Measurements from ENCODE around the gene PHACTR2.
"Not testable (repeated sequence)": the region's sequence is repeated elsewhere in the genome, so short reads cannot be mapped to it uniquely, and the experiment has no call there.

The PHACTR2 gene

DNA sequence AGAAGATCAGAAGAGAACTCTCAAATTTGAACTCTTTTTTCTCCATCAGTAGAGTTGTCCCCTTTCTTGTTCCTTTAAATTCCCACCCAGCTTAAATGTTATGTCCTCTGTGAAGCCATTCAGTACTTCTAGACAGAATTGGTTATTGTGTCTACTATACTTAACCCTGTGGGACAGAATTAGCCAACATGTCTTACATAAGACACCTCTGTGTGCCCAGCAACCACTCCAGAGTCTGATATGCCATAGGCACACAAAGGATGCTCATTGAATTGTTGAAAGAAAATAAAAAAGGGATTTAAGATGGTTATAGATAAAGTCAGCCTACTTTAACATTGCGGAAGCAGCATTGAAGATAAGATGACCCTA, 88.4 kb downstream of the PHACTR2 start:
- DNase-seq (ENCODE audit: low read depth): no peak

GRCh38 chr6:143767433-143767832, 89.7 kb downstream of the PHACTR2 start:
- no peak for DNase-seq (ENCODE audit: low read depth)

DNA sequence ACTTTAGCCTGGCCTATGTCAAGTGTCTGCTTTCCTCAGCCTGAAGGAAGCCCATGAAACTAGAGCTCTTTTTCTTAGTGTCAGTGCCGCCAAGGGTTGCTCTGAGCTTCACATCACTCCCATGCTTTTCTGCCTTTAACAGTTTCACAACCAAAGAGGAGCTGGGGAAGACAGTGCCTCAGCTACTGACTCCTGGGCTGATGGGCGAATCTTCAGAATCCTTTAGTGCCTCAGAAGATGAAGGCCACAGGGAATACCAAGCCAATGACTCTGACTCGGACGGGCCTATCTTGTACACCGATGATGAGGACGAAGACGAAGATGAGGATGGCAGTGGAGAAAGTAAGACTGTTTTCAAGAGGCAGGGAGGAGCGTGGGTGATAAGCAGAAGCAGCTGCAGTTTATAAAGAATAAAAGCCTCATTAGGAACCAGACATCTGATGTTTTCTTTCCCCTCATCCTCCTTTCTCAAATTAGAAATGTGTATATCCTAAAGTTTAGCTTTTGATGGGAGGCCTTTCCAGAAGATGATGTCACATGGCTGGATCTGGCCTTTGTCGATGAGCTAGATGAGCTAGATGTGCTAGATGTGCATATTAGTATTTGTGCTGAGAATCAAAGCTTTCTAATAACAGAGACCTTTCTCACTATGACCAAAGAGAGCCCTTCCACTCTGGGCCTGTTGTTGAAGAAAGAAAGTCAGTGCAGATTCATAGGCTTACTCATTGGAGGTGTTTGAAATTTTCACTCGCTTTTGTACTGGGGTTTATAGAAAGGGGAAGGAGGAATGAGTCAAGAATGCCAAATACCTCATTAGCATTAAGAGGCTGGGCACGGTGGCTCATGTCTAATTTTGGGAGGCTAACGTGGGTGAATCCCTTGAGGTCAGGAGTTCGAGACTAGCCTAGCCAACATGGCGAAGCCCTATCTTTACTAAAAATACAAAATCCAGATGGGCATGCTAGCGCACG, 94.6 kb downstream of the PHACTR2 start:
- DNase-seq (ENCODE audit: low read depth): no peak

DNA sequence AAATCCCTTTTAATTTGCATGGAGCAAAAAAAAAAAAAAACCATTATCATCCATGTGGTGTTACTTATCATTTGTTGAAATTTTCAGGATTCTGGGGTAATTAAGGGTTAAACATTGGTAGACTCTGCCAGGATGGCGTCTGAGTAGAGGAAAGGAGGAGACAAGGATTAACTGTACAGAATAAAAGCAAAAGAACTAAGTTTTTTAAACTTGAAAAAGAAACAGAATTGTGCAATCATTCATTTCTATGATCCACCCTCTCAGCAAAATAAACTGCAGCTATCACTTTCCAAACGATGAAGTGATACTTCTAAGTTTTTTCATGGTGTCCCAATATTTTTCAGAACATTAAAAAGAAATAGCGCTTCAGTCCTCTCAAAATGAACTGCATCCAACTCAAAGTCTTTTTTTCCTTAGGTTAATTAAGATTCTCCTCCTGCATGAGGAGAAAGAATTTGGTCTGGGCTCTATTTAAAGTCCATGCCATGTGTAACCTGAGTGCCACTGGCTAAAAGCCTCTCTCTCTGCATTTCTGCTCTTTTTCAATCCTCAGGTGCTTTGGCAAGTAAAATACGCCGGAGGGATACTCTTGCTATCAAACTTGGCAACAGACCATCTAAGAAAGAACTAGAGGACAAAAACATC, 95.9 kb downstream of the PHACTR2 start:
- DNase-seq (ENCODE audit: low read depth): no peak

DNA sequence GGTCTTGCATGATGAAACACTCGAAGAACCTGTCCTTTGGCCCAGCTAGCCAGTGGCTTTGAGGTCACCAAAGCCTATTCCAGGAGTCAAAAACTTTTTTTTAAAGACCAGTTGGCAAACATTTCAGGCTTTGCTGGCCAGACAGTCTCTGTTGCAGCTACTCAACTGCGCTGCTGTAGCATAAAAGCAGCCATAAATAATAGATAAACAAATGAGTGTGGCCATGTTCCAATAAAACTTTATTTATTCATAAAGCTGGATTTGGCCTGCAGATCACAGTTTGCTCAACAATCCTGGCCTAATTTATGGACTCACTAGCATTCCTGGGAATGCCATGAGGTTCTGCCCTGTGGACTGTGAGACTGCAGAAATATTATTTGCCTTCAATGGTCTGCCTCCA, 96.6 kb downstream of the PHACTR2 start:
- no peak for DNase-seq (ENCODE audit: low read depth)

GRCh38 chr6:143775336-143775735, 97.6 kb downstream of the PHACTR2 start:
- no peak for DNase-seq (ENCODE audit: low read depth)

- DNase-seq (ENCODE audit: low read depth): no peak
Measured at GRCh38 chr6:143778926-143779325, 101.2 kb downstream of the PHACTR2 start.

DNA sequence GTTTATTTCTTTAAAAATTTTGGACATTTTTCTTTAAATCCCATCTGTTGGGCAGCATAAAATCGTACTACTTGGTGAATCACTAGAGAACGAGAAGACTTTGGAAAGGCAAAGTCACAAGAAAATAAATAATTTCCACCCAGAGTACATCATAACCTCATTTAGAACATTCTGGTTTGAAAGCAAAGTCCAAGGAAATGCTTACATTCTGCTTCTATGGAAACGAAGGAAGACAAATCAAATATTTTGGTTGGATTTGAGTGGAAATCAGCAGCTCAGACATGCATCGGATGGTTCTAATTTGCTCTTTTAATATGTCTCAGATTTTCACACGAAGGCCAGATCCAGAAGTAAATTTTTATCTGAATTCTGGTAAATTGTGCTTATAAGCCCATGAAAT, 104.7 kb downstream of the PHACTR2 start:
- DNase-seq (ENCODE audit: low read depth): no peak

DNA sequence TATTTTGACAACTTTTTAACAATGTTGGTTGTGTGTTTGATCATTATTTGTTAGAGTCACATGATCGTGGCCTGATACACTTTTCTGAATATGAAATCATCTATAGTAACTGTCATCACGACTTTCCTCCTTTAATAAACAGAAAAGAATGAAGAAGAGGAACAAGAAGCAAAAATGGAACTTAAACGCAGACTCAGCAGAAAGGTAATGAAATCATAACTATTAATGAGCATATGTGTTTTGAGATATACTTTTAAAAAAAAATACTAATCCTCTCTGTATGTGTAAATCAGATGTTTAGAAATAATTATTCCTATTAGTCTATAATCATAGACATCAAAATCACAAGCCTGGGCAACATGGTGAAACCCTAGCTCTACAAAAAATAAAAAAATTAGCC, 105.3 kb downstream of the PHACTR2 start:
- no peak for DNase-seq (ENCODE audit: low read depth)

DNA sequence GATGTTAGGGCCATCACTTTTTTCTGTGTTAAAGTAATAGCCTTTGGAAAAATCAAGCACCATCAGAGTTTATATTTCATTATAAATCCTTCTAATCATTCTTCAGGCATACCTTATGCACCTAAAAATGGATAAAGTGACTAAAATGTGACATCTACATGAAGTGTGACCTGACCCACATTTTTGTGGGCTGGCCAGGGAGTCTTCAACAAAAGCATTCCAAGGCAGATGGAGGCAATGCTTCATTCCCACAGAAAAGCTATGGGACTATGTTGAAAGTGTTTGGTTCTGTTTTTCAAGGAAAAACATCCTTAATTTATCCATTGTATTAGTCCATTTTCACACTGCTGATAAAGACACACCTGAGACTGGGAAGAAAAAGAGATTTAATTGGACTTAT, 106.6 kb downstream of the PHACTR2 start:
- no peak for DNase-seq (ENCODE audit: low read depth)

DNA sequence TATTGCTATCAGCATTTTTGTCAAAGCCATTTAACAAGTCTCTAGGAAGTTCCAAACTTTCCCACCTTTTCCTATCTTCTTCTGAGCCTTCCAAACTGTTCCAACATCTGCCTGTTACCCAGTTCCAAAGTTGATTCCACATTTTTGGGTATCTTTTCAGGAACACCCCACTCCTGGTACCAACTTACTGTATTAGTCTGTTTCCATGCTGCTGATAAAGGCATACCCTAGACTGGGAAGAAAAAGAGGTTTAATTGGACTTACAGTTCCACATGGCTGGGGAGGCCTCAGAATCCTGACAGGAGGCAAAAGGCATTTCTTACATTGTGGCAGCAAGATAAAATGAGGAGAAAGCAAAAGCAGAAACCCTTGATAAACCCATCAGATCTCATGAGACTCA, 108.6 kb downstream of the PHACTR2 start:
- not testable (repeated sequence) for DNase-seq (ENCODE audit: low read depth)

DNA sequence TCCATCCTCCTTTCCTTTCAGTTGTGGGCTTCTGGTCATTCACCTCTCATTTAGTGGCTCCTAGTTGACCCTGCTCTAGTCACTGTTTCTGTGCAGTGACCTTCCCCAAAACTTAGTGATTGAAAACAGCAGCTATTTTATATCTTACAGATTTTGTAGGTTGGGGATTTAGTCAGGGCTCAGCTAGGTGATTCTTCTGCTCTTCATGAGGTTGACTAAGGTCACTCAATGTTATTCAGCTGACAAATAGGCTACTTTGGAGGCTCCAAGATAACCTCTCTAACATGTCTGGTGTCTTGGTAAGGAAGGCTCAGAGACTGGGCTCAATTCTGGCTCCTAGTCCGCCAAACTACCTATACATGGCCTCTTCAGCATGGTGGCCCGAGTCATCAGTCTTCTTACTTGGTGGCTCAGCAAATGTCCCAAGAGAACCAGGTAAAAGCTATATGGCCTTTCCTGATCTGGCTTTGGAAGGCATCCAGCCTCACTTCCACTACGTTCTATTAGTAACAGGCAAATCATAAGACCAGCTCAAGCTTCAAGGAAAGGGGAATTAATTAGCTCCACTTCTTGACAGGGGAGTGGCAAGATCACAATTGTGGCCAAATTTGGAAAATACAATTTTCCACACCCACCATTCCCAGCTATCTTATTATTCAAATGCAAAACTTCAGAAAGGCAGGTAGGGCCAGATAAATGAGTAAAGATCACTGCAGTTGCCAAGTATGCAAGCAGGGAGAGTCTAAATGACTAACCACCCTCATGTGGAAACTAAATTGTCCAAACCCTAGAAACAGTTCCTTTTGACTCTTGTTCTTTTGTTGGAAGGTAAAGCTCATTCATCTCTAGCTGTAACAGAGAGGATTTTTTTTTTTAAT, 114.9 kb downstream of the PHACTR2 start:
- DNase-seq (ENCODE audit: low read depth): no peak

DNA sequence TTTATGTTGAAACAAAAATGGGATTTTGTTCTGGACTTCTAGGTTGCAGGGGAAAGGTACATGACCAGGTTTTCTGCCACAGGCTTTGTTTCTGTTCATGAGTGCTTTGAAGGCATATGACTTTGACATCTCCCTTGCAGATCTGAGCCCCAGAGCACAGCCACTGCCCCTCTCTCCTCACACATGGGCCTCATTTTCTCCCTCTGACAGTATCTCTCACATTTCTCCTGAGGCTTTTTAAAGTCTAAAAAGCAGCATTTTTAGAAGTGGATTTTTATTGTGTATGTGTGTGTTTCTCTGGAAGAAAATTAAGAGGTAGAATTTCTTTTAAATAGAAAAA, 115.5 kb downstream of the PHACTR2 start:
- no peak for DNase-seq (ENCODE audit: low read depth)

DNA sequence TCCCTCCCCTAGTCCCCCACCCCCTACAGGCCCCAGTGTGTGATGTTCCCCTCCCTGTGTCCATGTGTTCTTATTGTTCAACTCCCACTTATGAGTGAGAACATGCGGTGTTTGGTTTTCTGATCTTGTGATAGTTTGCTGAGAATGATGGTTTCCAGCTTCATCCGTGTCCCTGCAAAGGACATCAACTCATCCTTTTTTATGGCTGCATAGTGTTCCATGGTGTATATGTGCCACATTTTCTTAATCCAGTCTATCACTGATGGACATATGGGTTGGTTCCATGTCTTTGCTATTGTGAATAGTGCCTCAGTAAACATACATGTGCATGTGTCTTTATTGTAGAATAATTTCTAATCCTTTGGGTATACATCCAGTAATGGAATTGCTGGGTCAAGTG, 118.8 kb downstream of the PHACTR2 start:
- not testable (repeated sequence) for DNase-seq (ENCODE audit: low read depth)

GRCh38 chr6:143798487-143798886, 120.7 kb downstream of the PHACTR2 start:
- not testable (repeated sequence) for DNase-seq (ENCODE audit: low read depth)

DNA sequence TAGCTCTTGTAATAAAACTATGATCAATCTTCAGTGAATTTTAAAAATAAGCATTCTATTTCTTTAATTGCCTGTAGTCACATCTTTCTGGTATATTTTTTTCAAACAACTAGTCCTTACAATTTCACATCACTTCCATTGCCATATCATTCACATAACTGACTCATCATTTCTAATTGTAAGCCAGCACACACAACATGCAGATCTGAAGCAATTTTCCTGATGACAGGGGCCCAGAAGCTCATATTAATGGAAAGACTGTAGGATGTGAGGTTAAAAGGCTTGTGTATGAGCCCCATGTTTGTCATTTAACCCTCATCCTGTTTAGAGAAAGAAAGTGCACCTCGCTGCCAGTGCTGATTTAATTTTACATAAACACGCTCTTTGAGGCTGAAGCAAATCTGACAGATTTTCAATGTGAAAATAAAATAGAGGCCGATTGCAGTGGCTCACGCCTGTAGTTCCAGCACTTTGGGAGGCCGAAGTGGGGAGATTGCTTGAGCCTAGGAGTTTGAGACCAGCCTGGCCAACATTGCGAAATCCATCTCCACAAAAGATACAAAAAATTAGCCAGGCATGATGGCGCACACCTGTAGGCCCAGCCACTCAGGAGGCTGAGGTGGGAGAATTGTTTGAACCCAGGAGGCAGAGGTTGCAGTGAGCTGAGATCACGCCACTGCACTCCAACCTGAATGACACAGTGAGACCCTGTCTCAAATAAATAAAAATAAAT, 125.2 kb downstream of the PHACTR2 start:
- DNase-seq (ENCODE audit: low read depth): no peak

DNA sequence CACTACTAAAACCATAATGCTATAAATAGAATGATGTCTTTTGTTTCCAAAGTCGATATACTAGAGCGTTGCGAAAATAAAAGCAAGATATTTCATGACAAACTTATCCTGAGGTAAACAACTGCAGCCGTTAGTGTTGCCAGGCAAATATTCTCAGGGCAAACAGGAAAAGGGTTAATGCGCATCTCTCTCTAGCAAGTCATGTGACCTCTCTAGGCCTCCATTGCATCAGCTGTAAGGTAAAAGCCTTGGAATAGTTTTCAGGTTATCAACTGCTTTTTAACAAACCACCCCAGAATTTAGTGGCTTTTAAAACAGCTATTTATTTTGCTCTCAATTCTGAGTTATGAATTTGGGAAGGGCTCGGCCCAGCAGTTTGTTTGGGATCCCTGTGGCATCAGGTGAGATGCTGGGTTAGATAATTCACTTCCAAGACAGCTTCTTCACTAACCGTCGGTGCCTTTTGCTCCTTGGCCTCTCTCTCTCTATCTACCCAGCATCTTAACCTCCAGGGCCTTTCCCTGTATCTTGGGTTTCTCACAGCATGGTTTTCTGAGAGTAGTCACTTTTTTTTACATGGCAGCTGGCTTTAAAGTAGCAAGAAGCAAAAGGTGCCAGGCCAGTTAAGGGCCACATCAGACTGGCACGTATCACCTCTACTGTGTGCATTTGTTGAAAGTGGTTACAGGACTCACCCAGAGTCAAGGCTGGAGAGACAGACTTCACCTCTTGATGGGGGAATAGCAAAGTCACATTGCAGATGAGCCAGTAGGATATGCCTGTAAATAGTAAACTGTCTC, 126.2 kb downstream of the PHACTR2 start:
- DNase-seq (ENCODE audit: low read depth): no peak

GRCh38 chr6:143804835-143805239, 127.1 kb downstream of the PHACTR2 start:
- no peak for DNase-seq (ENCODE audit: low read depth)

- peak; percentile 9 for DNase-seq (ENCODE audit: low read depth)
Measured at GRCh38 chr6:143806282-143807102, 128.7 kb downstream of the PHACTR2 start.

DNA sequence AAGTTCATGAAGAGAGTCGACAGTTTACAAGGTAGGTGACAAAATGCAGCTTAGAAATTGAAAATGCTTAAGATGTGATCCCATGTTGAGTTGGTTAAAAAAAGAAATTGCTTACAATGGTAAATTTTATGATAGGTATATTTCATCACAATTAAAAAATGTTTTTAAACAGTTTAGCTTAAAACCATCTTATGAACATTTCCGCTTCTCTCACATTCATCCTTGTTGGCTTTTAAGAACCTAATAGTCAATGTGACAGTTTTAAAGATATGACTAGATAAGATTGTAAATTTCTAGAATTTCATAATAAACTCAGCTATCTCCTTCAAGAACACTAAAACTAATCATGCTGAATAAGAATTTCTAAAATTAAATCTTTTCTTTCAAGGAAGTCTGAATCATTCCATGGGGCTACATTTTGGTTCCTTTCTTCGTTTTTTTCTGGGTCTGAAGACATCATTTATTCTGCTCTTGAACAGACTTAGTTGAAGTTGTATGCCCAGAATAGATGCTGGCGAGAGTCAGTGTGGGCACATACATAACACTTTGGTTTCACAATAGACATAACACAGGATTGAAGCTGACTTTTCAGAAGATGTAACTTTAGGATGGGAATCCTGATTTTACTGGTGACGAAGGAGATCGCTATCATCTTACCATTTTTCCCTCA, 129.5 kb downstream of the PHACTR2 start:
- DNase-seq (ENCODE audit: low read depth): no peak
